HepG2 (cell line): ENCODE measurements around the gene XPO1. TPM values are rescaled to one million over a fixed set of nuclear protein-coding genes. Genes with fewer than 3 reads are reported as not detected.

Source experiments
- ARNT ChIP-seq: fragments of 450-650 bp; IDR thresholded peaks from 2 replicates; pipeline ENCODE4 v1.6.1; 2017
- CENPT ChIP-seq: sonication (generic); formaldehyde crosslinking; IDR thresholded peaks from 2 replicates; pipeline ENCODE4 v1.8.0; 2022; ENCODE audit warnings: low read depth, mild to moderate bottlenecking, moderate library complexity, missing genetic modification reagents
- FLYWCH1 ChIP-seq: sonication (generic); formaldehyde crosslinking; IDR thresholded peaks from 2 replicates; pipeline ENCODE4 v1.8.1; 2023; ENCODE audit warnings: mild to moderate bottlenecking, missing genetic modification reagents
- FOSL2 ChIP-seq: sonication (generic); formaldehyde crosslinking; IDR thresholded peaks from 2 replicates; pipeline ENCODE4 v1.4.0; 2020; ENCODE audit warnings: missing genetic modification reagents
- GABPB1 ChIP-seq: IDR thresholded peaks from 2 replicates; pipeline ENCODE4 v1.6.1; 2016; ENCODE audit warnings: mild to moderate bottlenecking, missing genetic modification reagents, moderate library complexity, missing compliant biosample characterization
- KDM5B ChIP-seq: sonication (generic); formaldehyde crosslinking; IDR thresholded peaks from 2 replicates; pipeline ENCODE4 v1.4.0; 2020; ENCODE audit warnings: missing genetic modification reagents, mild to moderate bottlenecking, borderline replicate concordance
- KMT2B ChIP-seq: IDR thresholded peaks from 2 replicates; pipeline ENCODE4 v1.6.1; 2016; ENCODE audit warnings: missing genetic modification reagents, missing compliant biosample characterization
- SMAD1 ChIP-seq: sonication (generic); formaldehyde crosslinking; IDR thresholded peaks from 2 replicates; pipeline ENCODE4 v1.4.0; 2020; ENCODE audit warnings: missing genetic modification reagents, low read depth, mild to moderate bottlenecking, borderline replicate concordance
- SOX13 ChIP-seq, 3 experiments: fragments of 450-650 bp in 1 of 3; sonication (generic) in 1 of 3; formaldehyde crosslinking in 1 of 3; IDR thresholded peaks in 2 of 3; conservative IDR thresholded peaks in 1 of 3; 2 replicates each; pipeline versions ENCODE4 v1.5.0 to v1.6.1; 2016 to 2020; ENCODE audit warnings: antibody characterized with exemption in 1 of 3, mild to moderate bottlenecking in 1 of 3, missing compliant biosample characterization in 1 of 3, missing genetic modification reagents in 1 of 3, moderate library complexity in 1 of 3
- SOX6 ChIP-seq, 2 experiments: fragments of 450-650 bp in 1 of 2; sonication (generic) in 1 of 2; formaldehyde crosslinking in 1 of 2; IDR thresholded peaks; 2 replicates each; pipeline versions ENCODE4 v1.4.0 to v1.6.1; 2017 to 2020; ENCODE audit warnings: antibody characterized with exemption in 1 of 2, mild to moderate bottlenecking in 1 of 2, missing genetic modification reagents in 1 of 2
- THAP11 ChIP-seq: IDR thresholded peaks from 2 replicates; pipeline ENCODE4 v1.6.1; 2016; ENCODE audit warnings: missing biosample characterization, missing genetic modification reagents
- TSC22D2 ChIP-seq: sonication (generic); formaldehyde crosslinking; IDR thresholded peaks from 2 replicates; pipeline ENCODE4 v1.5.1; 2020; ENCODE audit warnings: missing genetic modification reagents, mild to moderate bottlenecking, borderline replicate concordance
- ZFP36L2 ChIP-seq: sonication (generic); formaldehyde crosslinking; IDR thresholded peaks from 2 replicates; pipeline ENCODE4 v1.4.0; 2020; ENCODE audit warnings: missing genetic modification reagents
- ZNF790 ChIP-seq: sonication (generic); formaldehyde crosslinking; IDR thresholded peaks from 2 replicates; pipeline ENCODE4 v1.8.0; 2022; ENCODE audit warnings: missing genetic modification reagents, mild to moderate bottlenecking, borderline replicate concordance
- ZNF816 ChIP-seq: sonication (generic); formaldehyde crosslinking; IDR thresholded peaks from 2 replicates; pipeline ENCODE4 v1.8.0; 2022; ENCODE audit warnings: missing genetic modification reagents, mild to moderate bottlenecking, borderline replicate concordance
- ZSCAN31 ChIP-seq: sonication (generic); formaldehyde crosslinking; IDR thresholded peaks from 2 replicates; pipeline ENCODE4 v1.5.0; 2020; ENCODE audit warnings: low read depth, mild to moderate bottlenecking, missing genetic modification reagents
- polyA plus RNA-seq, 8 experiments: library from polyadenylated mRNA; depleted of rRNA in 3 of 8; stranded (reverse) in 7 of 8; unstranded in 1 of 8; fragments of >200 nt; fragmentation: Illumina TruSeq in 4 of 8; extraction: Trizol in 4 of 8; gene quantifications; 2 replicates each; pipeline versions ENCODE4 v1.2.1 to v1.2.3, GENCODE V29; 2011 to 2016; ENCODE audit warnings: low read depth in 4 of 8, missing spikeins in 1 of 8, mixed read lengths in 1 of 8; ENCODE audit not compliant: insufficient read depth in 1 of 8
- total RNA-seq, 5 experiments: library from RNA; depleted of rRNA; stranded (reverse); fragments of >200 nt; fragmentation: Illumina TruSeq; extraction: Trizol; gene quantifications; 2 replicates each; pipeline ENCODE4 v1.2.3, GENCODE V29; 2016; ENCODE audit warnings: low read depth in 1 of 5
- TF ChIP-seq, protein P1 (sequence below): sonication (generic); formaldehyde crosslinking; IDR thresholded peaks from 2 replicates; pipeline ENCODE4 v1.5.1; 2020; ENCODE audit warnings: mild to moderate bottlenecking, moderate library complexity, missing genetic modification reagents
- TF ChIP-seq, protein P2 (sequence below): sonication (generic); formaldehyde crosslinking; IDR thresholded peaks from 2 replicates; pipeline ENCODE4 v1.4.0; 2020; ENCODE audit warnings: missing genetic modification reagents, borderline replicate concordance
- TF ChIP-seq, protein P3 (sequence below): sonication (generic); formaldehyde crosslinking; IDR thresholded peaks from 2 replicates; pipeline ENCODE4 v1.5.0; 2020; ENCODE audit warnings: missing genetic modification reagents

XPO1 gene
- total and polyA plus RNA-seq, 2 of the 13 experiments (the other 11 are each of a cell fraction or from before 2014, with no cell fraction given), result 67.4 to 212 TPM

DNA sequence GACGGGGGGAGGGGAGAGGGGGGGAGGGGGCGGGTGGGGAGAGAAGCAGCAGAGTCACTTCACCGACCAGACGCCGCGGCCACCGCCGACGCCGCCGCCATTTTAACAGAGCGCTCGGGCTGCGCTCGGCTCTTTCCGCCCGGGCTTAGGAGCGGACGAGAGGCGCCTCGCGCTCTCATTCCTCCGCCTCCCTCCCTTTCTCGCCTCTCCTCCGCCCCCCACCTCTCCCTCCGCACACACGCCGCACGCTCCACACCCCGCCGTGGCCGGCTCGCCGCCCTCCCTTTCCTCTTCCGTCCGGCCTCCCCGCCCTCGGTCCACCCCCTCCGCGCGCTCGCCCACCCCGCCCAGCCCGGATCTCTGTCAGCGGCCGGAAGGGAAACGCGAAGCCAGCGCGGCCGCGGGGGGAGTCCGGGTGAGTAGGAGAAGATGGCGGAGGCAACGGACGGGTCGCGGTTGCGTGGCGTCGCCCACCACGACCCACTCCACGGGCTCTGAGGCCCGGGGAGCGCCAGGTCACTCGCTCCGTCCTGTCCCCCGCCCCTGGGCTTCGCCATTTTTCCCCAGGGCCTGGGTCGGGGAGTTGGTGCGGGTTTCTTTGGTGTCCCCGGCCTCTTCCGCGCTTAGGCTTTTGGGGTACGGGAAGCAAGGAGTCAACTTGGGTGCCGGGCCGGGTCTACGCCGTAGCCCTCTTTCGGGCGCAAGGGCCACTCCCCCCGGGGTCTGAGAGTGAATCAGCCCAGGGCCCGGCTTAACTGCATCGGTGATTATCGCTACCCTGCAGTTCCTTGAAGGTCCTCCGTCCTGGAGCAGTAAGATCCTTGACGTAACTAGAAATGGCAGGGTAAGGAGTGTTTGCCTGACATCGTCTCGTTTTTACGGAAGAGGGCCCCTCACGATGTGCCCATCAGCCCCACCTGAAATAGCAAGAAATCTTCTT is 66.9 kb downstream of the XPO1 start, which contains the start of gene USP34 (continued):
- TF ChIP-seq, protein P1, sequence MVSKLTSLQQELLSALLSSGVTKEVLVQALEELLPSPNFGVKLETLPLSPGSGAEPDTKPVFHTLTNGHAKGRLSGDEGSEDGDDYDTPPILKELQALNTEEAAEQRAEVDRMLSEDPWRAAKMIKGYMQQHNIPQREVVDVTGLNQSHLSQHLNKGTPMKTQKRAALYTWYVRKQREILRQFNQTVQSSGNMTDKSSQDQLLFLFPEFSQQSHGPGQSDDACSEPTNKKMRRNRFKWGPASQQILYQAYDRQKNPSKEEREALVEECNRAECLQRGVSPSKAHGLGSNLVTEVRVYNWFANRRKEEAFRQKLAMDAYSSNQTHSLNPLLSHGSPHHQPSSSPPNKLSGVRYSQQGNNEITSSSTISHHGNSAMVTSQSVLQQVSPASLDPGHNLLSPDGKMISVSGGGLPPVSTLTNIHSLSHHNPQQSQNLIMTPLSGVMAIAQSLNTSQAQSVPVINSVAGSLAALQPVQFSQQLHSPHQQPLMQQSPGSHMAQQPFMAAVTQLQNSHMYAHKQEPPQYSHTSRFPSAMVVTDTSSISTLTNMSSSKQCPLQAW (CRISPR knock-in tag), result no peak
- TF ChIP-seq FLYWCH1 (no peak), GABPB1 (peak; percentile 92), KDM5B (peak; percentile 76), FOSL2 (CRISPR knock-in tag) (peak; percentile 55), CENPT (CRISPR knock-in tag) (0 out of 2 replicates have a peak, but pooled peaks have one; percentile 68), ZNF790 (CRISPR knock-in tag) (0 out of 2 replicates have a peak, but pooled peaks have one; percentile 52), KMT2B (peak; percentile 90), TSC22D2 (no peak), ZSCAN31 (peak; percentile 81), SMAD1 (CRISPR knock-in tag) (peak; percentile 78; the same call in 1 of the 2 replicates), ZFP36L2 (peak; percentile 29; the same call in 1 of the 2 replicates), THAP11 (CRISPR knock-in tag) (peak; percentile 77), SOX6 (IDR thresholded peaks at IDR 0.05) (no peak), SOX6 (CRISPR knock-in tag; IDR thresholded peaks at IDR 0.05) (peak; percentile 58), ZNF816 (CRISPR knock-in tag) (0 out of 2 replicates have a peak, but pooled peaks have one; percentile 34), SOX13 (IDR thresholded peaks at IDR 0.05) (no peak; the same call in 1 of the 2 replicates), SOX13 (CRISPR knock-in tag; conservative IDR thresholded peaks at IDR 0.05 in 1 of 2, IDR thresholded peaks at IDR 0.05 in 1 of 2) (peak; percentile 51 to 80; a peak in 2 of 4 replicates), ARNT (no peak)
- TF ChIP-seq, protein P2, sequence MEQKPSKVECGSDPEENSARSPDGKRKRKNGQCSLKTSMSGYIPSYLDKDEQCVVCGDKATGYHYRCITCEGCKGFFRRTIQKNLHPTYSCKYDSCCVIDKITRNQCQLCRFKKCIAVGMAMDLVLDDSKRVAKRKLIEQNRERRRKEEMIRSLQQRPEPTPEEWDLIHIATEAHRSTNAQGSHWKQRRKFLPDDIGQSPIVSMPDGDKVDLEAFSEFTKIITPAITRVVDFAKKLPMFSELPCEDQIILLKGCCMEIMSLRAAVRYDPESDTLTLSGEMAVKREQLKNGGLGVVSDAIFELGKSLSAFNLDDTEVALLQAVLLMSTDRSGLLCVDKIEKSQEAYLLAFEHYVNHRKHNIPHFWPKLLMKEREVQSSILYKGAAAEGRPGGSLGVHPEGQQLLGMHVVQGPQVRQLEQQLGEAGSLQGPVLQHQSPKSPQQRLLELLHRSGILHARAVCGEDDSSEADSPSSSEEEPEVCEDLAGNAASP (CRISPR knock-in tag), result 0 out of 2 replicates have a peak, but pooled peaks have one; percentile 11
- TF ChIP-seq, protein P3, sequence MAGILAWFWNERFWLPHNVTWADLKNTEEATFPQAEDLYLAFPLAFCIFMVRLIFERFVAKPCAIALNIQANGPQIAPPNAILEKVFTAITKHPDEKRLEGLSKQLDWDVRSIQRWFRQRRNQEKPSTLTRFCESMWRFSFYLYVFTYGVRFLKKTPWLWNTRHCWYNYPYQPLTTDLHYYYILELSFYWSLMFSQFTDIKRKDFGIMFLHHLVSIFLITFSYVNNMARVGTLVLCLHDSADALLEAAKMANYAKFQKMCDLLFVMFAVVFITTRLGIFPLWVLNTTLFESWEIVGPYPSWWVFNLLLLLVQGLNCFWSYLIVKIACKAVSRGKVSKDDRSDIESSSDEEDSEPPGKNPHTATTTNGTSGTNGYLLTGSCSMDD, result no peak
